Activated CD8-positive, alpha-beta memory T cell treated with anti-CD3 and anti-CD28 coated beads, Interleukin-2, amount 50 U/mL, for 4 hours (primary cell): ENCODE results near the gene GID8.
"Not testable (repeated sequence)": the region's sequence is repeated elsewhere in the genome, so short reads cannot be mapped to it uniquely, and the experiment has no call there.

ENCODE experiments used
- DNase-seq: peaks from one replicate; pipeline ENCODE4 v3.0.0-alpha.2; 2020

The GID8 gene

DNA sequence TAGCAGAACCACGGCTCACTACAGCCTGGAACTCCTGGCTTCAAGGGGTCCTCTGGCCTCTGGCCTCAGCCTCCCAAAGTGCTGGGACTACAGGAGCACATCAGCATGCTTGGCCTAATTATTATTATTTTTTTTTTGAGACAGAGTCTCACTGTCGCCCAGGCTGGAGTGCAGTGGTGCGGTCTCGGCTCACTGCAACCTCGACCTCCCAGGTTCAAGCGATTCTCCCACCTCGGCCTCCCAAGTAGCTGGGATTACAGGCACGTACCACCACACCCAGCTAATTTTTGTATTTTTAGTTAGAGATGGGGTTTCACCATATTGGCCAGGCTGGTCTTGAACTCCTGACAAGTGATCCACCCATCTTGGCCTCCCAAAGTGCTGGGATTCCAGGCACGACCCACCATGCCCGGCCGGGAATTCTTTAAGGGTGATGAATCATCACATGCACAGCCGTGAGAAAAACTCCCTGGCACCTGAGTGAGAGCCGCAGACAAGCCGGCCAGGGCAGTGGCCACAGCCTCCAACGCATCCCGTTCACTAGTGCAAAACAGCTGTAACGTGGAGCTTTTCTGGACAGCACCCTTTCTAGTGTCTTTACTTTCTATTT lies 14.8 kb upstream of the GID8 start:
- DNase-seq: not testable (repeated sequence)

DNA sequence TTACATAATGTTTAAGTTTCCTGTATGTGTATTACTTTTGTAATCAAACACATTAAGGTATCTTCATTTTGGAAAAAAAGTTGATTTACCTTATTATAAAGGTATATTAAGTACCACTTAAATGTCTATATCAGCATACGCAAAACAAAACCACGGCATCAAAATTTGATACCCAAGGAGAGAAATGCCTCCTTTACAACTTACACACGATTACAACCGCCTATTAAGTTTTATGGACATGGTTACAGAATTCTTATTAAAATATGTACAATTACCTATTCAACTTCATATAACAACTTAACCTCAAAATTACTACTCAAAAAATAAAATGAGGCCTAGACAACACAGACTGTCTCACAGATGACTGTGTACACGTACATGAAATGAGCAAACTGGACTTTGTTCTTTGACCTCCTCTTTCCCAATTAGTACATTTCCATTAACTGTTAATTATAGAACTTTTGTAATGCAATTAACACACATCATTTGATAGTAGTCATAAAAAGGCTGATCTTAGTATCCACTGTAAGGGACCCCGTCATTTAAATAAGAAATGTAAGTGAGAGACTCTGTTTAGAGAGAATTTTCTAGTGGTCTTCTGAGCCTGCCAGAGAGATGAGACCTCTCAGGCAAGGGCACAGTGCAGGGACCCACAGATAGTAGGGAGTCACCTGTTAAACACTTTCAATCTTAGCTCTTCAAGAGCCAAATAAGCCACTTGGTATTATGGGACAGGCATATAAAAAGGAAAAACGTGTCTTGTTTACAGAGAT lies 14.1 kb upstream of the GID8 start:
- DNase-seq: no peak

DNA sequence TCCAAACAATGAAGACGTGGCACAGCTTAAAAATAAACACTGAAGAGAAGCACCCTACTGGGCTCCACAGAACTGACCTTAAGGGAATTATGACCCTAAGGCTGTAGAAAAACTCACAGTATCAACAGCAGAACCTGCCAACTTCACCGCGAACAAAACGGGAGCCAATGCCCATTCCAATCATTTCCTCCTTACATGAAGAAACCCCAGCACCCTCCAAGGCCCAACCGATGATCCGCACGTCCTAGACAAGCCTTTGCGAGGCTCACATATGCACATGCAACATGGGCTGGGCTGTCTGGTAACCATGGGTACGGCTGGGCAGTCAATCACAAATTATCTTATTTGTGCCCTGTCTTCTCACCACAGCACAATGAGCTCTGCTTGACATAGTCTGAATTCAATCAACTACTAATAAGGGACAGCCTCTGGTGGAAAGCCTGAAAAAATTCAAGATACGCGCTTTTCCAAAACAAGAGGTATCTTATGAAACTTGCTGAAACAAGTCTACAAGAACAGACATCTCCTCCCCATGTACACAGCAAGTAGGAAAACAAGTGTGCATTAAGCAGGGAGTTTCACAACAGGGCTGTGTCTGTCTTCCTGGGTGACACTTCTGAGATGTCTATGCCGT lies 13.4 kb upstream of the GID8 start:
- DNase-seq: no peak

DNA sequence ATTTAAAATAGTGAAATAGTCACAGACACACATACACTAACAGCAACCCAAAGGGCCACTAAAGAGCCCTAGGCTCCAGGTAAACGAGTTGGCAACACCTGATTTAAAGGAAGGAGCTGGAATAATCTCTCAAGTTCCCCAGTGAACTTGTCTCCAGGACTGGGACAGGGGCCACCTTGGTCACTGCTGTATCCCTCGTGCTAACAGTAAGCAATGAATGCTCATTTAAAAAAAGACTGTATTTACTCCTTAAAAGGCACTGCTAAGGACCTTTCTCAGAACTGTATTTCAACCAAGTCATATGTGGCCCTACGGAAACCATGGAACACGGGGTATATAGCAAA lies 12.9 kb upstream of the GID8 start:
- no peak for DNase-seq

DNA sequence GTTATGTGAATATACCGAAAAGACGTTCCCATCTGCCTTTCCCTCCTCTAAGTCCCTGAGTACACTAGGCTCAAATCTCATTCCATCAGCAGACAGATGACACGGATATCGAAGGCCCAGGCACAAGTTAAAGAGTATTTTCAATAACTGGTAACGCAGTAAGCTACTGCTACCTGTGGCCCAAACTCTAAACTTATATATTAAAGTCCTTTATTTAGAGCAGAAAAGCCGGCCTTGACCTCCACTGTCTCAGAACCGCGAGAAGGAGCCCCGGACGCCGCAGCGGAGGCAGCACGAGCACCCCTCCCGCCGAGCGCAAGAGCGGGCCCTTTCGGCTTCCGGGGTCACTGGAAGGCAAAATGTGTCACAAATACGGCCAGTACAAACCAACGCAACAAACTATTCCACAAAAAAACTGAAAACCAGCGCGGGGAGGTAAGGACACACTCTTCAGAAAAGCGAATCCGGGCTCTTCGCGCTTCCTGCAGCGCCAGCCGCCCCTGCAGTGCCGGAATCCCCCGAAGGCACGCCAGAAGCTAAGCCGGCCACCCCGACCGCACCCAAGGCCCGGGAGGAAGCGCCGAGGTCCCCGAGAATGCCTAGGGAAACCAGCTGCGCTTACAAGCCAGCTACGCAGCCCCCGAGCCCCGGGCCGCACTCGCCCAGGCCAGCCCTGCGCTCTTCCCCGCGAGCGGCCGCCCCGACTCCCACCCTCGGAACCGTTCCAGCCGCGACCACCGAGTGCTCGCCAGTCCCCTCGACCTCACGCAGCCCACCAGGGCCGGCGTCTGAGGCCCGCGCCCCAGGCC lies 12.3 kb upstream of the GID8 start:
- peak; percentile 38 for DNase-seq

DNA sequence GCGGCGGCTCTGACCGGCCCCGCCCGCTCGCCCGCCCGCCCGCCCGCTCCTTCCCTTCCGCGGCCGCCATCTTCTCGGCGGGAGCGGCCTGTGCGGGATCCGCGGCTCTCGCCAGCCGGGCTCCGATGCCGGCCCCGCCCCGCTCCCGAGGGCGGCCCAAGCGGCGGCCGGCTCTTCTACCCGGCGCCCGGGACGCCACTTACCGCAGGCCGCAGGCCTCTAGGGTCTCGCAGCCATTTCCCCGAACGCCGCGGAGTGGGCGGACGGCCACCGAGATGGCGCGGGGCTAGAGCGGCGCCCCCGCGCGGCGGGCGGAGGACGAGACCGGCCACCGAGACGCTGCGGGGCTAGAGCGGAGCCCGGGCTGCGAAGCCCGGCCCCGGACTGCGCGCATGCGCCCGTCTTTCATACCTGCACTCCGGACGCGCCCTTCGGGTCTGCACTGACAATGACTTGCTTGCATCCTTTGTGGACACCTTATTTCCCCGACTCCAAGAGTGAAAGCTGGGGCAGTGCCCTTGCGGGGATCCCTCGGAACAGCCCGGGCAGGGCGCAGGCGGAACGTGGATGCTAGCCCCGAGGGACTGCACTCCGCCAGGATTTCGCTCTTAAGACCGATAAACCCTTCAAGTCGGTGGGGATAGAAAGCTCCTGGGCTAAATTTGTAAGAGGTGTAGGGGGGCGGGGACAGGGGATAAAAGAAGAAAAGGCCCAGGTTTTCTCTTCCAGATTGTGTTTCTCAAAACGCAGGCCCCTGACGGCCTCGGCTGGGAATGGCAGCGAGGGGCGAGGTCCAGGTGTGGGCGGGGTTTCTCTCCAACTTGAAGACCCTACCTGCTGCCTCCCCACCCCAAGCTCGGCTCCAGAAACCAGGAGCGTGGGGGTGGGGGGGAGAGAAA lies 11.5 kb upstream of the GID8 start, which contains the start of gene DIDO1:
Gene DIDO1, minus strand, starts transcription at position 277 of the 899 bp plus-strand sequence.
- DNase-seq: peak; percentile 89

DNA sequence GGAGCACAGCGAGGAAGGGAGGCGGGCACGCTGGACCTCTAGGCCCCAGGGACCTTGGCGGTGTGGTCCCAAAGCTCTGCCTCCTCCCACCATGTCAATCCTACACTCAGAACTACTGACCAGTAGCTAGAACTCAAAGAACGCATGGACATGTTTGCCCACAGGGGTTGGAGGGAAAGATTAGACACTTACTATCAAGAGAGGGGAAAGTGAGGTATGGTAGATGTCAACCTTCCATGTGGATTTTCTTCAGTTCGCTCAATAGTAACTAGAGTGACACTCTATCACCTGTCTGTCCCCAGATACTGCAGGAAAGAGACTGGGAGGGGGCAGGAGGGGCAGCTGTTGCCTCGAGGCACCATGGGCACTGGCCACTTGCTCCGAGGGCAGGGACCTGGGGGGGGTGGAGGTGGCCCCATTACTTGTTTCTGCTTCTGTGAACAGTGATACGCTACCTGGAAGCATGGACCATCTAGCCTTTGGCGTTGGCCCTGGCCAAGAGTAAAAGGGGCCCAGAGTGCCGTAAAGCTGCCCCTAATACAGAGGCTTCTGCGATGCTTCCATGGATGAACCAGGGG lies 10.7 kb upstream of the GID8 start:
- no peak for DNase-seq

DNA sequence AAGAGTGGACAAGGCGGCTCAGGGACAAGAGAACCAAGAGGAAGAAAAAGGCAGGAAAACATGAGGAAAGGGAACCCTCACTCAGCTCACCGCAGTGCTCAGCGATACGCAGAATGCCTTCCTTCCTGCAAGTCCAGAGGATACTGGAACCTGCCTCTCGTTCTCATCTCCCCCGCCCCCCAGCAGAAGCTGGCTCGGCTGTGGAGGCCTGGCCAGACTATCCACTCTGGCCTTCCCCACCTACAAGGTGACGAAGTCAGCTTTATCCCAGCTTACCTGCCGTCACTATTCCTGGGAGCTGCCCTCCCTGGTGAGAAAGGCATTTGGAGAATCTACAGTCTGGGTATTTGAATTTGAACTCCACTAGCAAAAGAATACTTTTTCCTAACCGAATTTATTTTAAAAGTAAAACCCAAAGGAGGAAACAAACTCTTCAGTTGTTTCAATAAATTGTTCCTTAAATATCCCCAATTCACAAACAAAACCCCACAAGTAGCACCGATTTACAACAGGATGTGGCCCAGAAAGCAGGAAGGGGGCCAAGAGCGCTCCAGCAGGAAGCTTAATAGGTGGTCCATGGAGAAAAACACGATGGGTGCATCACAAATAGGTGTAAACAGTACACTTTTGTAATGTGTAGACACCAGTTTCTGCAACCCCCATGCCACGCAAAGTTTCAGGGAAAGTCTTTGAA lies 9.6 kb upstream of the GID8 start:
- DNase-seq: no peak

DNA sequence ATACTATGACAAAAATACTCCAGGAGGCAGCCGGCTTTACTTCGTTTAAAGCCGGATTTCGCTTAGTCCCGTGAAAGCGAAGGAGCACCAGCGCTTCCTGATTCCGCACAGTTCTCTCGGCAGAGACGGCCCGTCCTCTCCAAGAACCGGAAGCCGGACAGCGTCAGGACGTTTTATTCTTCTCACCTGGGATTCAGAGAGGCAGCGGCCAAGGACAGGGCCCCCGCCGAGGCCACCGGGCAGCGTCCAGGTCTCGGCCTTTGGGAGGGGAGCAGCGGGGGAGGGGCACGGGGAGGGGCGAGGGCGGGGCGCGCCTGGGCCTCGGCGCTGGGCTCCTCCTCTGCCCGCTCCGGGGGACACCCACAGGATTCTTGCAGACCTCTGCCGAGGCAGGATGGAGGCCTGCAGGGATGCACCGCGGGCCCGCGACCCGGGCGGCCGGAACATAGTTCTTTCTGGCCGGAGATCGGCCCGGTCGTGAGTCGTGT lies 8.9 kb upstream of the GID8 start:
- peak; percentile 59 for DNase-seq

DNA sequence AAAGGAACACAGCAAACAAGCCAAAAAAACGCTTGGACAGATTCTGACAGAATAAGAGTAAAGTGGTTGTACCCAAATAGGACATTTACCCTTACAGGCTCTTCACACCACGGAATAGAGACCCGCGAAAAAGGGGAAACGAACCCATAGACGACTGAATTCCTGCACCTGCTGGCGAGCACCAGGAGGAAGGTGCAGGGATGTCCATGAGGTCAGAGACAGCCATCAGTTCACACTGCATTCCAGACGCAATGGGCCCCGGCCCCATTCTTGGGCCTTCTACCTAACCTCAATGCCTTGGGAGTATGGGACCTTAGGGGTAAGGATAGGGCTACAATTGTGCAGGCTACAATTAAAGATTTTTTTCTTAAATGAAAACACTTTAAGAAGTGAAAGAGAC lies 6.5 kb upstream of the GID8 start:
- DNase-seq: no peak

DNA sequence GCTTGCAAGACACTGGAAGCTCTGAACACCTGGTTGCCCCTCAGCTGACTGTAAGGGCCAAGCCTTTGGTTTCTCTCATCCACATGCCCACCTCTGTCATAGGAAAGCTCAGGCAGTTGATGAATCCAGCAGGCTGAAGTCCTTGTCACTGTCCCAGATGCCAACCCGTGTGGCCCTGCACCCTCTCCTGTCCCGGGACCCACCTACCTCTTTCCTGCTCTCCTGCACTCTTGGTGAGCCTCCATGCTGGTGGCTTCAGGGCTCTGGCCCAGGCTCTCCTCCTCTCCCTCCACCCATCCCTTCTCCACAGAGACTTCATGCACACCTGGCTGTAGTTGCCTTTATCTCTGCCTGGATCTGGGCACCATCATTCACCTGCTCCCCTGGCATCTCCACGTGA lies 4.0 kb upstream of the GID8 start:
- no peak for DNase-seq

DNA sequence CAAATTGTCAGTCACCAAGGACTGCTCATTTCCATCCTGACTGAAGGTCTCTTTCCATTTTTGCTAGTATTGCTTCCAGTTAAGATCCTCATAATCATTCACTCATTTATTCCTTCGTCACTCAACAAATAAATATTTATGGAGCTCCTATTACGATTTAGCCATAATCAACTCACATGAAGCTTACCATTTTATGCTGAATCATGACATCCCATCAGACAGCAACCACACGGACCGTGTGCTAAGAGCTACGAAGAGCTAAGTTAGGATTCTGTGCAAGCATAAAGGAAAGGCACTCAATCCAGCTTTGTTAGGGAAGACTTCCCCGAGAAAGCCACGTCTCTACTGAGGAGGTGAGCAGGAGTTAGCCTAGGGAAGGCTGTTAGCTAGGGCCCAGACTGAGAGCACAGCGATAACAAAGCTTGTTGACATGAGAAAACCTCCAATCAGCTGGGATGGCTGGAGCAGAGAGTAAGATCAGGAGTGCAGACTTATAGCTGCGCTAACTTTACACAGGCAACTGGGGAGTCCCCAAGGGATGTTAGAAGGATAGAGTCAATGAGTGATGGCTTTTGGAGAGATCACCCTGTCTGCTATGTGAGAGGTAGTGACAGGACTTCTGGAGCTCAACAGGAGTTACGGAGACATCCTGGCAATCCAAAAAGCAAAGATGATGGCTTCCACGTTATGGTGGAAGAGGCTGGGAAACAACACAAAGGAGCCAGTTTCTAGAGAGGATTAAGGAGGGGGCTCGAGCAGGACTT lies 2.6 kb upstream of the GID8 start:
- no peak for DNase-seq

DNA sequence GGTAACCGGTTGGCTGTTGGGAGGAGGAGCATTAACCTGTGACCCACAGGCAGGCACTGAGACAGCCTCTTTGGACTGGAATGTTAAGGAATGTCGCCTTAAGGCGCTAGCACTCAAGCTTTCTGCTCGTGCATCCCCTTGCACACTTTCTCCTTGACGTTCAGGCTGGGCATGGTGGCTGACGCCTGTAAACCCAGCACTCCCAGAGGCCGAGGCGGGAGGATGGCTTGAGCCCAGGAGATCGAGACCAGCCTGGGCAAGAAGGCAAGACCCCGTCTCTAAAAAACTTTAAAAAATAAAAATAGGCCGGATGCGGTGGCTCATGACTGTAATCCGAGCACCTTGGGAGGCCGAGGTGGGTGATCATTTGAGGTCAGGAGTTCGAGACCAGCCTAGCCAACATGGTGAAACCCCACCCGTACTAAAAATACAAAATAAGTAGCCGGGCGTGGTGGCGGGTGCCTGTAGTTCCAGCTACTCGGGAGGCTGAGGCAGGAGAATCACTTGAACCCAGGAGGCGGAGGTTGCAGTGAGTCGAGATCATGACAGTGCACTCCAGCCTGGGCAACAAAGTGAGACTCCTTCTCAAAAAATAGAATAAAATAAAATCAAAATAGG lies 1.9 kb upstream of the GID8 start:
- DNase-seq: no peak

DNA sequence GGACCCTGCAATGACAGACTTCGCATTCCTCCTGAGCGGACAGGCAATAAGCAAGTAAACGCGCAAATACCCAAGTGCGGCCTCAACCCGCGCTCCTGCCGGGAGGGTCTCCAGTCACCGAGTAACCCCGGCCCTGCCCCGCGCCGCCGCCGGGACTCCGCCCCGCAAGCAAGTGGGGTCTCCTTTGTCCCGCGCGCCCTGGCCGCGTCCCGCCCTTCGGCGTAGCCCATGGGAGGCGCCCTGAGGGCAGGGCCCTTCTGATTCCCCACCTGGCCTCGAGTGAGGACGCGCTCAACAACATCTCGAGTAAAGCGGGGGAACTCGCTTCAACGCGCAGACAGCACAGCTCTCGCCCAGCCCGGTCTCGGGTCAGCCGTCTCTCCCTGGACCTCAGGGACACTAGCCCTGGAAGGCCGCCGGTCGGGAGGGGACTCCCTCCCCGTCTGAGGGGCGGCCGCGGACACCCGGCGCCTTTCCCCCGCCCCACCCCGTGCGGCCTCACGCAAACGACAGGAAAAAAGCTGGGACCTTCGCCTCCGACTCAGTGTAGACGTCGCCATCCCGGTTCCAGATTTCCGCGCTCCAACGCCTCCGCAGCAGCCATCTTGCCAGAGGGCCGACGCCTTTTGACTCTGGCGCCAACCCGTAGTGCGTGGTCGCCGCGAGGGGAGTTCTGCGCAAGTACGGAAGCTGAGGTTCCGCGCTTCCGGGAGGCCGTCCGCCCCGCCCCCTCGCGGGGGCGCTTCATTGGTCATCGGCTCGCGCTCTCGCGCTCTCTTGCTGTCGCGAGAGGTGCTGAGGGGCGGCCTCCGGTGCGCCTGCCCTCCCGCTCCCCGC lies 461 bp upstream of the GID8 start:
- peak; percentile 98 for DNase-seq

DNA sequence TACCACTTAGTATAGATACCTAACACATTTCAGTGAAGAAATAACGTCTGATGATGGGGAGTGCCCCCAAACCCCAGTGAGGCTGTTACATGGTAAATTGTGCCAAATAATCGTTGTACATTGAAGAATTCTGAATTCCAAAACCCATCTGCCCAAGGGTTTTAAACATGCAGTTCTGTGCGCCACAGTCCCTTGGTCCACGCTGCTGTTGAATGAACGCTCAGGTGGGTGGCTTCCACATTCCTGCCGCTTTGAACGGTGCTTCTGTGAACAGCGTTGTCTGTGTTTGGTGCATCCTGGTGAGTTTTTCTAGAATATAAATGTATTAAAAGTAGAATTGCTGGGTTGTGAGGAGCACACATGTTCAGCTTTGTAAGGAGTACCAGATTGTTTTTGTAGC lies 2.9 kb downstream of the GID8 start:
- DNase-seq: no peak

DNA sequence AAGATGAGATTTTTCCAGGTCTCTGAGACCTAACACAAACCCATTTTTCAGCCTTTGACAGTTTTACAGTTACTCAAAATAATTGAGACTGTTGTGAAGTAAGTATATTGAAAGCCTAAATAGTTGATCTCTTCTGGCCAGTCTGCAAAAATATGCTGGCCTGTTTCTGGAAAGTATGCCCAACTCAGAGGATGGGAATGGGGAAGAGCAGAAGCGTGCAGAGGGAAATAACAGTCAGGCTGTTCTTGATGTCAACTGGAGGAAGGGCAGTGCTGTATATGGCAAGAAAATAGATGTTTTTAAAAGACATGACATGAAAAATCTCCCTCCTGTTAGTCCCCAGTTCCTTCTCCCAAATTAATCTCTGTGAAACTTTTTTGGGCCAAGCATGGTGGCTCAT lies 3.8 kb downstream of the GID8 start:
- DNase-seq: no peak

DNA sequence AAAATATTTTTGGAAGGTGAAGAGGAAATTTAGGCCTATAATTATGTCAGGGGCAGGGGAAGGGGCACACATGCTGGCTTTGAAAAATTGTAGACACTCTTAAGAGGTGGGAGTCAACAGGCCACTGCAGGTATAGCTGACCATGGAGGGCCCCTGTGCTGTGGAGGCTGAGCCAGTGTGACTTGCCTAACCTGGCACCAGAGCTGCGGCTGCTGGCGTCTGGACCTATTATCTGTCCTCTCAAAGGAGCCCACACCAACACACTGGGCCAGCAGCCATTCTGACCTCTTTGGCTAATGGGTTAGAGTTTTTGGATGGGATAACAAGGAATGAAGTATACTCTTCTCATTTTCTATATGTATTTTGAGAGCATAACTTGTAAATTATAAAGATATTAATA lies 4.5 kb downstream of the GID8 start:
- DNase-seq: no peak

DNA sequence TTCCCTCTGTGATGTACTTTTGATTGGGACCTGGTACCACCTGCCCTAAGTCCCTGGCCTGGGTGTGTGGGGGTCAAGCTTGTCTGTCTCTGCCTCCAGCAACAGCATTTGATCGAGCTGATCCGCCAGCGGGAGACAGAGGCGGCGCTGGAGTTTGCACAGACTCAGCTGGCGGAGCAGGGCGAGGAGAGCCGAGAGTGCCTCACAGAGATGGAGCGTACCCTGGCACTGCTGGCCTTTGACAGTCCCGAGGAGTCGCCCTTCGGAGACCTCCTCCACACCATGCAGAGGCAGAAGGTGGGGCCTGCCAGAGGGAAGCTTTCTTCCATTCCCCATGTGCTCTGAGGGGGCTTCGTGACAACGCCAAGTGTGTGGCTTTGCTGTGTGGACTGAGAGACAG lies 5.4 kb downstream of the GID8 start:
- no peak for DNase-seq

DNA sequence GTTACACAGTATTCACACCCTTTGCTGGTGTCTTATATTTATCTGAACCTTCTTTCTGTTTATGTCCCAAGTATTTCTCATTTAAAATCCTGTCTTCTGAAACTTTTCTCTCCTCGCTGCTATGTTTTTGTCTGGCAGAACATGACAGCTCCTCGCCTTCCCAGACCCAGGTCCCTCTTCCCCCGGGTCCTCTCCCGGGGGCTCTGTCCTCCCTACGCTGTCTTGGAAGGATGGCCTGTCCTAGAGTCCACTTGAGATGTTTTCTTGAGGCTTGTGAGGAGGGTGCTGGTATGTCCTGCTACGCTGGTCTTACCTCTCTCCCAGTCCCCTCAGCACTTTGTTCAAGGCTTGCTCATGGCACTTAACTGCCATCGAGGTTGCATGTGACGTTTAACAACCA lies 6.2 kb downstream of the GID8 start:
- no peak for DNase-seq
